Measurements from ENCODE around the gene EP400.

DNA sequence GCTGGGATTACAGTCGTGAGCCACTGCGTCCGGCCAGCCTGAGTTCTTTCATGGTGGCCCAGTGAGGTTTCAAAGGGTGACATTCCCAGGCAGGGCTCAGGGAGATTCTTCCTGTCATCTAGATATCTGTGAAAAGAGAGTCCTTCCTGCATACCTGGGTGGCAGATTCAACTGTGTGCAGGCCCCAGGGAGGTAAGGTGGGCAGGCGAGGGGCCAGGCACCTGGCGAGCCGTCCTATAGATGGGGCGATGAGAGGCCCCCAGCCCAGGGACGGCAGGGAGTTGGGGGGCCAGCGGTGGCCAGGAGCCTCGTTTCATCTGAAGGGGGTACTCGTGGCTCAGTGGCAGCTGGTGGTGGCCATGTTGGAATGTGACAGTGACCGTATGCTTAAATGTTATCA is 7.1 kb upstream of the EP400 start:
- TF ChIP-seq, protein P1, sequence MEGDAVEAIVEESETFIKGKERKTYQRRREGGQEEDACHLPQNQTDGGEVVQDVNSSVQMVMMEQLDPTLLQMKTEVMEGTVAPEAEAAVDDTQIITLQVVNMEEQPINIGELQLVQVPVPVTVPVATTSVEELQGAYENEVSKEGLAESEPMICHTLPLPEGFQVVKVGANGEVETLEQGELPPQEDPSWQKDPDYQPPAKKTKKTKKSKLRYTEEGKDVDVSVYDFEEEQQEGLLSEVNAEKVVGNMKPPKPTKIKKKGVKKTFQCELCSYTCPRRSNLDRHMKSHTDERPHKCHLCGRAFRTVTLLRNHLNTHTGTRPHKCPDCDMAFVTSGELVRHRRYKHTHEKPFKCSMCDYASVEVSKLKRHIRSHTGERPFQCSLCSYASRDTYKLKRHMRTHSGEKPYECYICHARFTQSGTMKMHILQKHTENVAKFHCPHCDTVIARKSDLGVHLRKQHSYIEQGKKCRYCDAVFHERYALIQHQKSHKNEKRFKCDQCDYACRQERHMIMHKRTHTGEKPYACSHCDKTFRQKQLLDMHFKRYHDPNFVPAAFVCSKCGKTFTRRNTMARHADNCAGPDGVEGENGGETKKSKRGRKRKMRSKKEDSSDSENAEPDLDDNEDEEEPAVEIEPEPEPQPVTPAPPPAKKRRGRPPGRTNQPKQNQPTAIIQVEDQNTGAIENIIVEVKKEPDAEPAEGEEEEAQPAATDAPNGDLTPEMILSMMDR (IDR thresholded peaks at IDR 0.05; ENCODE audit: poor library complexity): no peak
- no peak for TF ChIP-seq EZH2 (IDR thresholded peaks at IDR 0.05; ENCODE audit: borderline replicate concordance)
